Measurements from ENCODE around the gene TRAF7.
"Not testable (repeated sequence)": the region's sequence is repeated elsewhere in the genome, so short reads cannot be mapped to it uniquely, and the experiment has no call there.

- TF ChIP-seq CTCF (conservative IDR thresholded peaks at IDR 0.05; ENCODE audit: low read length); EZH2phosphoT487 (IDR thresholded peaks at IDR 0.05; ENCODE audit: borderline replicate concordance, low read depth, low read length): not testable (repeated sequence)
Measured at GRCh38 chr16:2127630-2128280, 27.8 kb upstream of the TRAF7 start.
